ENCODE measurements around the gene PHF21B.

The PHF21B gene

GRCh38 chr22:44997060-44997459, 12.7 kb downstream of the PHF21B start:
- no peaks in the 10 kb centered on the region for H3K27me3 ChIP-seq (ENCODE audit: control insufficient read depth, insufficient read depth, low read length)
- H3K4me3 ChIP-seq (ENCODE audit: low read depth, low read length), result no peak overlapping the region
- no peaks in the 10 kb centered on the region for H3K9me3 ChIP-seq (ENCODE audit: control insufficient read depth, insufficient read depth, low read length)
- H3K9ac ChIP-seq (ENCODE audit: low read depth, low read length), result no peak overlapping the region
- H3K4me1 ChIP-seq (ENCODE audit: control insufficient read depth, insufficient read depth, low read length), result peaks cover 13% of the 10 kb centered on the region
- H3K36me3 ChIP-seq (ENCODE audit: control insufficient read depth, insufficient read depth, low read length), result peaks cover 37% of the 10 kb centered on the region

DNA sequence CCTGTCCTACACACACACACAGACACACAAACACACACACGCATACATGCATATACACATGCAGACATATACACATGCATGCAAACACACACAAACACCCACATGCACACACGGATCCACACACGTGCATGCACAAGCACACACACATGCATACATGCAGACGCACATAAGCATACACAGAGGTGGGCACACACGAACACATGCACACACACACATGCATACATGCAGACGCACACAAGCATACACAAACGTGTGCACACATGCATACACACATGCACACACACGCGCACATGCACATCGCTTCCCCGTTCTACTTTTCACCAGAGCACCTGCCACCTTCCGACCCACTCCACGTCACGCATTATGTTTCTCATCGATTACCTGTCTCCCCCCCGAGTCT, 13.2 kb downstream of the PHF21B start:
- H3K36me3 ChIP-seq (ENCODE audit: control insufficient read depth, insufficient read depth, low read length), result peaks cover 37% of the 10 kb centered on the region

DNA sequence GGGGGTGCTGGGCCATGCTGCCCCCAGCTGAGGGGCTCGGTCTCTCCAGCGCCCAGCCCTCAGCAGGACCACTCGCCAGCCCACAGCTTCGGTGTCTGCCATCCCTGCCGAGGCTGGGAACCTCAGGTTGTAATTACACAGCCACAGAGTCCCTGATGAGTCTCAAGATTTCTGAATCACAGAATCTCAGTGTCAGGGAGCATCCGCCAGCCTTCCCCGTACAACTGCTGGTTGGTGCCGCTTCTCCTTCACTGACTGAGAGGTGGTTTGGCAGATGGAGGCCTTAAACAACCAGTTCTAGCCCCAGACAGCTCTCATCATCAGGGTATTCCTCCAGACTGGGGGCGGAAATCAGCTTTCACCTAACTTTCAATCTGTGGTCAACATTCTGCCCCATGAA, 13.7 kb downstream of the PHF21B start:
- H3K27me3 ChIP-seq (ENCODE audit: control insufficient read depth, insufficient read depth, low read length), result no peaks in the 10 kb centered on the region

More for the DNA sequence above, 13.2 kb downstream of the PHF21B start:
- H3K4me1 ChIP-seq (ENCODE audit: control insufficient read depth, insufficient read depth, low read length), result peaks cover 13% of the 10 kb centered on the region
- no peak overlapping the region for H3K4me3 ChIP-seq (ENCODE audit: low read depth, low read length)
- no peaks in the 10 kb centered on the region for H3K9me3 ChIP-seq (ENCODE audit: control insufficient read depth, insufficient read depth, low read length)
- no peaks in the 10 kb centered on the region for H3K27me3 ChIP-seq (ENCODE audit: control insufficient read depth, insufficient read depth, low read length)
- H3K9ac ChIP-seq (ENCODE audit: low read depth, low read length), result no peak overlapping the region

DNA sequence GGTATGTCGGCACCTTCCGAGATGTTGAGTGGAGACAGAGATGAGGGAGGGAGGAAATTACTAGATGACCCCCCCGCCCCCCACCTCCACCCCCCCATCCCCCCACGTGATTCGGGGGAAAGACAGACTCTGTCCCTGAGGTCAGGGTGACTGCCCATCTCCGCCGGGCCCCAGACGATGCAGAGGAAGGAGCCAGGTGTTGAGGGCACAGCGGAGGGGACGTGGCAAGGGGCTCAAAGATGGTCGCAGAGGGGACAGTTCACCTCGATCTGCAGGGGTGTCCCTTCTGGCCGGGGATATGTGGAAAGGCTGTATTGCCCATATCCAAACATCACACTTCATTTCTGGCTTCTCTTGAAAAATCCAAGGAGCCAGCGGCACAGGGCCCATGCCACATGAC, 14.1 kb downstream of the PHF21B start:
- Histone ChIP-seq H3K4me3 (ENCODE audit: low read depth, low read length) (no peak overlapping the region), H3K36me3 (ENCODE audit: control insufficient read depth, insufficient read depth, low read length) (peaks cover 37% of the 10 kb centered on the region), H3K4me1 (ENCODE audit: control insufficient read depth, insufficient read depth, low read length) (peaks cover 13% of the 10 kb centered on the region), H3K9ac (ENCODE audit: low read depth, low read length) (no peak overlapping the region), H3K27me3 (ENCODE audit: control insufficient read depth, insufficient read depth, low read length) (no peaks in the 10 kb centered on the region), H3K9me3 (ENCODE audit: control insufficient read depth, insufficient read depth, low read length) (no peaks in the 10 kb centered on the region)

More for the DNA sequence above, 13.7 kb downstream of the PHF21B start:
- H3K4me1 ChIP-seq (ENCODE audit: control insufficient read depth, insufficient read depth, low read length), result peaks cover 13% of the 10 kb centered on the region
- no peak overlapping the region for H3K9ac ChIP-seq (ENCODE audit: low read depth, low read length)
- no peak overlapping the region for H3K4me3 ChIP-seq (ENCODE audit: low read depth, low read length)
- H3K36me3 ChIP-seq (ENCODE audit: control insufficient read depth, insufficient read depth, low read length), result peaks cover 40% of the 10 kb centered on the region
- no peaks in the 10 kb centered on the region for H3K9me3 ChIP-seq (ENCODE audit: control insufficient read depth, insufficient read depth, low read length)

- Histone ChIP-seq H3K4me3 (ENCODE audit: low read depth, low read length) (no peak overlapping the region), H3K4me1 (ENCODE audit: control insufficient read depth, insufficient read depth, low read length) (peaks cover 13% of the 10 kb centered on the region), H3K36me3 (ENCODE audit: control insufficient read depth, insufficient read depth, low read length) (peaks cover 32% of the 10 kb centered on the region), H3K27me3 (ENCODE audit: control insufficient read depth, insufficient read depth, low read length) (no peaks in the 10 kb centered on the region), H3K9ac (ENCODE audit: low read depth, low read length) (no peak overlapping the region), H3K9me3 (ENCODE audit: control insufficient read depth, insufficient read depth, low read length) (no peaks in the 10 kb centered on the region)
These were observed 14.7 kb downstream of the PHF21B start for GRCh38 chr22:44995105-44995514.

- peaks cover 27% of the 10 kb centered on the region for H3K36me3 ChIP-seq (ENCODE audit: control insufficient read depth, insufficient read depth, low read length)
- peaks cover 12% of the 10 kb centered on the region for H3K4me1 ChIP-seq (ENCODE audit: control insufficient read depth, insufficient read depth, low read length)
- no peak overlapping the region for H3K9ac ChIP-seq (ENCODE audit: low read depth, low read length)
- no peaks in the 10 kb centered on the region for H3K9me3 ChIP-seq (ENCODE audit: control insufficient read depth, insufficient read depth, low read length)
- no peaks in the 10 kb centered on the region for H3K27me3 ChIP-seq (ENCODE audit: control insufficient read depth, insufficient read depth, low read length)
- H3K4me3 ChIP-seq (ENCODE audit: low read depth, low read length), result no peak overlapping the region
These were observed 15.3 kb downstream of the PHF21B start for GRCh38 chr22:44994399-44995104.

- H3K4me3 ChIP-seq (ENCODE audit: low read depth, low read length), result no peak overlapping the region
- H3K36me3 ChIP-seq (ENCODE audit: control insufficient read depth, insufficient read depth, low read length), result peaks cover 30% of the 10 kb centered on the region
- H3K27me3 ChIP-seq (ENCODE audit: control insufficient read depth, insufficient read depth, low read length), result no peaks in the 10 kb centered on the region
- peaks cover 8% of the 10 kb centered on the region for H3K4me1 ChIP-seq (ENCODE audit: control insufficient read depth, insufficient read depth, low read length)
- no peaks in the 10 kb centered on the region for H3K9me3 ChIP-seq (ENCODE audit: control insufficient read depth, insufficient read depth, low read length)
- H3K9ac ChIP-seq (ENCODE audit: low read depth, low read length), result no peak overlapping the region
These were observed 17.6 kb downstream of the PHF21B start for GRCh38 chr22:44992166-44992565.

- H3K9ac ChIP-seq (ENCODE audit: low read depth, low read length), result no peak overlapping the region
- H3K9me3 ChIP-seq (ENCODE audit: control insufficient read depth, insufficient read depth, low read length), result no peaks in the 10 kb centered on the region
- H3K4me3 ChIP-seq (ENCODE audit: low read depth, low read length), result no peak overlapping the region
- H3K36me3 ChIP-seq (ENCODE audit: control insufficient read depth, insufficient read depth, low read length), result peaks cover 34% of the 10 kb centered on the region
- no peaks in the 10 kb centered on the region for H3K27me3 ChIP-seq (ENCODE audit: control insufficient read depth, insufficient read depth, low read length)
- peaks cover 2% of the 10 kb centered on the region for H3K4me1 ChIP-seq (ENCODE audit: control insufficient read depth, insufficient read depth, low read length)
These were observed 18.6 kb downstream of the PHF21B start for GRCh38 chr22:44991218-44991617.

DNA sequence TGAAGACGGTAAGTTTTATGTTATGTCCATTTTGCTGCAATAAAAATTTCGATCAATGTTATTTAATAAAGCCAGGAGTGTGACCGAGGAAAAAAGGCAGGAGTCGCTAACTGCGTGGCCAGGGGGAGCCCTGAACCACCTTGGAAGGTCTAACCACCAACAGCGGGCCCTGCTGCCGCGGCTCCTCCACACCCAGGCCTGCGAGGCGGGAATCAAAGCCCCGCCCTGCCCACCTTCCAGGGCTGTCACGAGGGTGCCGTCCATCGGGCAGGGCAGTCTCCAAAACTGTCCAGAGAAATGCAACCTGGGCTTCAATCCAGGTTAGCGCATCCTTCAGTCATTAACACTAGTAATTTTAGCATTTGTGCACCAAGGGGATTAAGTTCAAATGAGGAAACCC, 19.0 kb downstream of the PHF21B start:
- no peaks in the 10 kb centered on the region for H3K27me3 ChIP-seq (ENCODE audit: control insufficient read depth, insufficient read depth, low read length)
- no peaks in the 10 kb centered on the region for H3K4me1 ChIP-seq (ENCODE audit: control insufficient read depth, insufficient read depth, low read length)
- peaks cover 38% of the 10 kb centered on the region for H3K36me3 ChIP-seq (ENCODE audit: control insufficient read depth, insufficient read depth, low read length)
- H3K9me3 ChIP-seq (ENCODE audit: control insufficient read depth, insufficient read depth, low read length), result no peaks in the 10 kb centered on the region
- H3K4me3 ChIP-seq (ENCODE audit: low read depth, low read length), result no peak overlapping the region
- no peak overlapping the region for H3K9ac ChIP-seq (ENCODE audit: low read depth, low read length)

GRCh38 chr22:44990328-44990727, 19.5 kb downstream of the PHF21B start:
- H3K36me3 ChIP-seq (ENCODE audit: control insufficient read depth, insufficient read depth, low read length), result peaks cover 42% of the 10 kb centered on the region
- no peaks in the 10 kb centered on the region for H3K27me3 ChIP-seq (ENCODE audit: control insufficient read depth, insufficient read depth, low read length)
- H3K4me3 ChIP-seq (ENCODE audit: low read depth, low read length), result no peak overlapping the region
- H3K4me1 ChIP-seq (ENCODE audit: control insufficient read depth, insufficient read depth, low read length), result no peaks in the 10 kb centered on the region
- H3K9me3 ChIP-seq (ENCODE audit: control insufficient read depth, insufficient read depth, low read length), result no peaks in the 10 kb centered on the region
- no peak overlapping the region for H3K9ac ChIP-seq (ENCODE audit: low read depth, low read length)

GRCh38 chr22:44988671-44989070, 21.1 kb downstream of the PHF21B start:
- Histone ChIP-seq H3K36me3 (ENCODE audit: control insufficient read depth, insufficient read depth, low read length) (peaks cover 41% of the 10 kb centered on the region), H3K27me3 (ENCODE audit: control insufficient read depth, insufficient read depth, low read length) (no peaks in the 10 kb centered on the region), H3K9me3 (ENCODE audit: control insufficient read depth, insufficient read depth, low read length) (no peaks in the 10 kb centered on the region), H3K4me3 (ENCODE audit: low read depth, low read length) (no peak overlapping the region), H3K9ac (ENCODE audit: low read depth, low read length) (no peak overlapping the region), H3K4me1 (ENCODE audit: control insufficient read depth, insufficient read depth, low read length) (no peaks in the 10 kb centered on the region)

DNA sequence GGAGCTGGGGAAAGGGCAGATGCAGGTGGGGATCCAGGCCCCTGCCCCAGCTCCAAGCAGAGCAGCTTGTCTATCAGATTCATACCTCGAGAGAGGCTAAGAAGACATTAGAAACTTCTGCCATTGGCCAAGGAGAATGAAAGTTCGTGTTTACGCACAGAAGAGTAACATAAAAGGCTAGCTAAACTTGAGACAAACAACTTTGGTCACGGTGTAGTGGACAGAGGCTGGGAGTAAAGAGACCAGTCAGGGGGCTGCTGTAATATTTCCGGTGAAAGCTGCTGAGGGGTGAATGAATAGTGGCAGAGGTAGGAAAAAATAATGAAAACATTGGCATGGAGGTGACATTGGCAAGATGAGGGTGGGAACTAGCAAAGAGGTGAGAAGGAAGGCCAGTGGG, 22.9 kb downstream of the PHF21B start:
- H3K4me1 ChIP-seq (ENCODE audit: control insufficient read depth, insufficient read depth, low read length), result no peaks in the 10 kb centered on the region
- H3K9me3 ChIP-seq (ENCODE audit: control insufficient read depth, insufficient read depth, low read length), result no peaks in the 10 kb centered on the region
- no peak overlapping the region for H3K4me3 ChIP-seq (ENCODE audit: low read depth, low read length)
- no peak overlapping the region for H3K9ac ChIP-seq (ENCODE audit: low read depth, low read length)
- H3K36me3 ChIP-seq (ENCODE audit: control insufficient read depth, insufficient read depth, low read length), result peaks cover 41% of the 10 kb centered on the region
- H3K27me3 ChIP-seq (ENCODE audit: control insufficient read depth, insufficient read depth, low read length), result no peaks in the 10 kb centered on the region
